ENCODE results near the gene LPCAT3.
A peak's percentile ranks its signal among the peaks of the same experiment; 100 is the strongest.

LPCAT3 gene

DNA sequence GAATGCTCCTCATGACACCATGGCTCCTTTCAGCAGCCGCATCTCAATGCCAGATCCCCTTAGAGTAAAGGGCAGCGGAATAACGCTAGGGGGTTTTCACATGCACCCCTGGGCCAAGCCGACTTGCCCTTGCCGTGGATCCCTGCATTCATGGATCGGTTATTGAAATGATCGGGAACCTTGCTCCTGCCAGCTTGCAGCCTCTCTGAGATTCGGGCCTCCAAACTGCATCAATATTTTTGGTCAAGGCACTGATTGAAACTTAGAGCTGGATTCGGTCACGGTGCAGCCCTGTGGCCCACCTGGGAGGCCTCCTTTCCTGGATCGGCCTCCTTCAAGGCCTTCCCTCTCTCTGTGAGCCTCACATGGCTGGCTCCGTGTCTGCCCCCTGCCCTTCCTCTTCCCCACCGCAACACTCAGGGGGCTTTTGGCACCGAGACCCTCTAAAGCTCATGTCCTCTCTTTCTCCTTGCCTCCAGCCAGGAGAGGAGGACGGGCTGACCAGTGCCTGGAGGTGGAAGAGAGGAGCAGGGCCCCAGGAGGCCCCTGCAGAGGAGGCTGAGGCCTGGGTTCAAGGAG lies 65.3 kb downstream of the LPCAT3 start:
- DNase-seq (ENCODE audit: low spot score): no peak

DNA sequence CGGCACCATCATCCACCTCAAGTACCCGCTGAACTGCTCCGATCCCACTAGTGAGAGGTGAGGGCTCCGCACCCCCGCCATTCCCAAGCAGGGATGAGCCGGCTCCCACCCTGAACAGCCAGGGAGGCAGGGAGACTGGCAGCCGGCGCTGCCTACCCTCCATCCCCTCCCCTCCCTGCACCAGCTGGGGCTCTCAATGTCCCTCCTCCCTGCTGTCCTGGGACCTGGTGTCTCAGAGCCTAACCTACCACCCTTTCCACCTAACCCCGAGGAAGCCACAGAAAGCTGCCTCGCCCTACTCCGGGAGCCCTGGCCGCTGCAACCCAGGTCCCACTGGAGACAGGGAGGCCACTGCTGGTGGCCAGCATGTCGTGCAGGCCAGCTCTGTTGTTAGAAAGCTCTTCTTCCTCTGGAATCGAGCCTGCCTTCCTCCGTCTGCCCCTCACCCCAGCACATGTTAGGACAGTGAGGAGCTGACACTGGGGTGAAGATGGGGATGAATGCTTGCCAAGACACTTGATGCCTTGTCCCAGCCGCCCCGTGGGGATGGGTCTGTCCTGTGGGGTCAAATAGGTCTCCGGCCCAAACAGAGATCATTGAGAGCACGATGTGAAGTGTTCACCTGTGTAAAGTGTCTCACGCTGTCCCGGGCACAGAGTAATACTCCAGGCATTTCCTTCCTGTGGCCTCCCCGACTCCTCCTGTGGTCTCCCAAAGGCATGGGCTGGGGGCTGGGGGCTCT lies 66.0 kb downstream of the LPCAT3 start:
- no peak for DNase-seq (ENCODE audit: low spot score)

DNA sequence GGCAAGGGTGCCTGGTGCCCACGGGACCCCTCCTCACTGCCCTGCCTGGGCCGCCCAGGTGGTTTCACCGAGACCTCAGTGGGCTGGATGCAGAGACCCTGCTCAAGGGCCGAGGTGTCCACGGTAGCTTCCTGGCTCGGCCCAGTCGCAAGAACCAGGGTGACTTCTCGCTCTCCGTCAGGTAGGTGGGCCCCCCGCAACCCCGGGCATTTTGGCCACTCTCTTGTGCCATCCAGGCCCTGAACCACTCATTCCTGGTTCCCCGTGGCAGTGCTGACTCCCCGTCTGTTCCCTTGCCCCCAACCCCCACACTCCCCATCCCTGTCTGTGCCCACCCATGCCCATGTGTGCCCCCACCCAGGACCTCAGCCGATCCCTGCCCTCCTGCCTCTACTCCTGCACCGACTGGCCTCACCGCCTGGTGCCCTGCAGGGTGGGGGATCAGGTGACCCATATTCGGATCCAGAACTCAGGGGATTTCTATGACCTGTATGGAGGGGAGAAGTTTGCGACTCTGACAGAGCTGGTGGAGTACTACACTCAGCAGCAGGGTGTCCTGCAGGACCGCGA lies 66.6 kb downstream of the LPCAT3 start:
- peak; percentile 41 for DNase-seq (ENCODE audit: low spot score)

DNA sequence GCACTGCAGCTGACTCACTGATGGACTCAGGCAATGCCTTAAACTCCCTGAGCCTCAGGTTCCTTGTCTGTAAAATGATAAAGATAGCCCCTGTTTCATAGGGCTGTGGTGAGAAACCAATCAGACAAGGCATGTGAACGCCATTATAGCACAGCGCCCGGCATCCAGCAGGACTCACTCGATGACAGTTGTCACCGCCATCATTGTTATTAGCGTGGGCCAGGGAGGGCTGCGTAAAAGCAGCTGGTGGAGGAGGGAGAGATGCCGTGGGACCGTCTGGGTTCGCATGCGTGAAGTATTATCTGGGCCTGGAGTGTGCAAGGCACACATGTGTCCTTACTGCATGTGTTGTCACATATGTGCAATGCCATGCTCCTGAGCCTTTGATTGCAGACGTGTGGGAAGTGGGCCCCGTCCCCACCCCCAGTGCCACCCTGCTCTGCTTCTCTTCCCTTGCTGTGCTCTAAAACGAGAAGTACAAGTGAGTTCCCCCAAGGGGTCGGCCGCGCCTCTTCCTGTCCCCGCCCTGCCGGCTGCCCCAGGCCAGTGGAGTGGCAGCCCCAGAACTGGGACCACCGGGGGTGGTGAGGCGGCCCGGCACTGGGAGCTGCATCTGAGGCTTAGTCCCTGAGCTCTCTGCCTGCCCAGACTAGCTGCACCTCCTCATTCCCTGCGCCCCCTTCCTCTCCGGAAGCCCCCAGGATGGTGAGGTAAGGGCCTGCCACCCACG lies 67.3 kb downstream of the LPCAT3 start, which contains the start of gene PTPN6:
Gene PTPN6 (plus strand): TSS at position 546 of the 730 bp plus-strand sequence. CDS start 157 bp downstream, at position 703.
- DNase-seq (ENCODE audit: low spot score): peak; percentile 62

DNA sequence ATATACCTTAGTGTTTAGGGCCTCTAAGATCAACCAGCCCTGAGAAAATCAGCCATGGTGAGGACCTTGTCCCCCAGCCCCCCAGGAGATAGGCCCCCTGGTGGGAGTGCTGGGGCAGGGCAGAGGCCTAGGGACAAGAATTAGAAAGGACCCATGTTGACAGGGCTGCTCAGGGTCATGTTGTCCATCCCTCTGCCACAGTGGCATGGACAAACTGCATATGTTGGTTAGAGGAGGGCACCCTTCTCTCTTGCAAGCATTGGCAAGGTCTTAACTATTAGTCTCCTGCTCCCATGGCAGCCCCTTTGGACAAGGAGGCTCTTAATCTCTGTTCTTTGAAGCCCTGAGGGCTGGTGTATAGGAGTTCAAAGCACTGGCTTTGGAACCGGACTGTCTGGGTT lies 67.9 kb downstream of the LPCAT3 start:
- DNase-seq (ENCODE audit: low spot score): peak; percentile 40

DNA sequence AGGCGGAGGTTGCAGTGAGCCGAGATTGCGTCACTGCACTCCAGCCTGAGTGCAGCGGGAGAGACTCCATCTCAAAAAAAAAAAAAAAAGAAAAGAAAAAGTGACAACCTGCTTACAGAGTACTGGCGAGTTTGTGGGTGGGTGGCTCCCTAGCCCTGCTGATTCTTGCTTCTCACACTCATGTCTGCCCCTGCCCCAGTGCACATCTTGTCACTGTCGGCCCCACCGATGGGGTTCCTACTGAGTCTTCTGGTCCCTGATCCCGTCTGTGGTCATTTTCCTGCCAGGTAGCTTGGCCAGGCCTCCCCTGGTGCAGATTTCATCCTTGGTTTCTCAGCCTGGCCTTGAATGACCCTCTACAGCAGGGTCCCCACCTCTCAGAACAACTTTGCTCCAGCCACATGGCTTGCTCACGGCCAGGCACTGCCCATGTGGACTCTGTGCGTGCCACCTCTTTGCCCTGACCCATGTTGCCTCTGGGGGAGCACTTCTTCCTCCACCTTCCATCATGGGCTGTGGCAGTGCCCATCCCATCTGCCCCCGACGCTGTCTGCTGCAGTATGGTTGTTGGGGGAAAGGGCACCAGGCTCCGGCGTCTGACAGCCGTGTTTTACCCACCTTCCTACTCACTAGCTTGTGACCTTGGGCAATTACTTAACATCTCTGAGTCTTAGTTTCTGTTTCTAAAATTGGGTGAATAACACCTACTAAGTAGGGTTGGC lies 69.2 kb downstream of the LPCAT3 start:
- peak; percentile 52 for DNase-seq (ENCODE audit: low spot score)

DNA sequence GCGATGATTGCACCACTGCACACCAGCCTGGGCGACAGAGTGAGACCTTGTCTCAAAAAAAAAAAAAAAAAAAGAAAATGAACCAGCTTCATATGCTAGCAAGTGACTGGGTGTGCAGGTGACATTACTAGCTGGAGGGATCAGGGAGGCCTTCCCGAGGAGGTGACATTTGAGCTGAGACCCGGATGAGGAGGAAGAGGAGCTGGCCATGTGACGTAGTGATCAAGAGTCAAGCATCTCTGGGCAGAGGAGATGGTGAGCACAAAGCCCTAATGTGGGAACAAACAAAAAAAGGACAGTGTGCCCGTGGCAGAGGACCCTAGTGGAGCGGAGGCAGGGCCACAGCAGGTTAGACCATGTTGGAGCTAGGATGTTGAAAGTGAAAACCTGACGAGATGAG lies 70.7 kb downstream of the LPCAT3 start:
- no peak for DNase-seq (ENCODE audit: low spot score)

DNA sequence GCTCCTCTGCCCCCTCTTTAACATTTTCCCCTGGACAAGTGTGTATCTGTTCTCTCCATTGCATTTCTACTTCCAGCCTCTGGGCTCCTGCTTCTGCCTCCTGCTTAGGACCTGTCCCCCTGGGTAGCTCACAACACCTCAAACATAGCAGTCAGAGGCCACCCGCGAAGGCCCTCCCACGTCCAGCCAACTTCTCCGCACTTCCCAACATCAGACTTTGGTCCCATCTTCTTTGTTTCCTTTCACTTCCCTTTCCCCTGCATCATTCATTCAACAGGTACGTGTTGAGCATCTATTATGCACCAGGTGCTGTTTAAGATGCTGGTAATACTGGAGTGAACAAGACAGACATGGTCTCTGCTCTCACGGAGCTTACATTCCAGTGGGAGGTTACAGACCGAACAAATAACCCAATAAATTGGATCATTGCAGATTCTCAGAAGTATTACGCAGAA lies 71.3 kb downstream of the LPCAT3 start:
- no peak for DNase-seq (ENCODE audit: low spot score)

DNA sequence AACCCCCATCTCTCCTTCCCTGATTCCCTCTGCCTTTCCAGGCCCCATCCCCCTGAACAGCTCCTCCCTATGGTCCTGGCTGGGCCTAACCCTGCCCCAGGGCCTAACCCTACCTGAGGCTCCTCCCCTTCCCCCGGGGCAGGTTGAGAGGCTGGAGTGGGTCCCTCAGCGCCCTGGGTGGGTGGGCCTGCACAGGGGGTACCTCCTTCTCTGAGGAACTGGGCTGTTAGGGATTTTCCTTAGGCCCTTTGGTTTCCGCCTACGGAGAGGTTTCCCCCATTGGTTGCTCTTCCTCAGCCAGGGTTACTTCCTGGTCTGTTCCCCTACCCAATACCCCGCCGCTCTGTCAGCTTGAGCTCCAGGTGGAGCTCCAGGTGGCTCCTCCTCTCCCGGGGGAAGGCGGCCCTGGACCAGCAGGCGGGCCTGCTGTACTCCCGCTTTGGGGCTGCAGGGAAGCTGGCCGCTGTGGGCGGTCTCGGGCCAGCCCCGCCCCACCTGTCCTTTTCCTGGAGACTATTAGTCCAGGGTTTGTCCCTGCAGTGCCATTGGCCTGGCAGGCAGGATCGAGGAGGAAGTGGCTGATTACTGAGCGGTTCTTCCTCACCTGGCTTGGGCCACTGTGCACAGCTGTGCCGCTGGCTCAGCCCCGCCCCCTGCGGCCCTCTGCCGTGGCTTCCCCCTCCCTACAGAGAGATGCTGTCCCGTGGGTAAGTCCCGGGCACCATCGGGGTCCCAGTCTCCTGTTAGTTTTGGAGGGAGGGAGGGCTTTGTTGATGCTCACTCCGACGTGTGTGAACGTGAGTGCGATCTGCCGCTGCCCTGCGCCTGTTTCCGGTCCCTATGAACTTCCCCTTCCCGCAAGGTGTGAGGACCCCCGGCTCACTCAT lies 72.0 kb downstream of the LPCAT3 start:
- DNase-seq (ENCODE audit: low spot score): peak; percentile 60

DNA sequence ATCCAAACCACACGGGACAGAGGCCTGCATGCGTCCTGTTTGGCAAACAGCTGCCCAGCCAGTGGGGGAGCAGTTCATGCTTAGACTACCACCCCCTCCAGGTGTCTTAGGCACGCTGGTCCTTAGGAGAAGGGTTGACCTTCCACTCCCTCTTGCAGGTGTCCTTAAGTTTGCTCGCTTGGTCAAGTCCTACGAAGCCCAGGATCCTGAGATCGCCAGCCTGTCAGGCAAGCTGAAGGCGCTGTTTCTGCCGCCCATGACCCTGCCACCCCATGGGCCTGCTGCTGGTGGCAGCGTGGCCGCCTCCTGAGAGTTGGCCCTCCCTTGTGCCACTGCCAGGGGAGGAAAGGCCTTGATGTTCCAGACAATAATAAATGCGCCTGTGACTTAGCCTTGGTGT lies 72.7 kb downstream of the LPCAT3 start:
- DNase-seq (ENCODE audit: low spot score): no peak

DNA sequence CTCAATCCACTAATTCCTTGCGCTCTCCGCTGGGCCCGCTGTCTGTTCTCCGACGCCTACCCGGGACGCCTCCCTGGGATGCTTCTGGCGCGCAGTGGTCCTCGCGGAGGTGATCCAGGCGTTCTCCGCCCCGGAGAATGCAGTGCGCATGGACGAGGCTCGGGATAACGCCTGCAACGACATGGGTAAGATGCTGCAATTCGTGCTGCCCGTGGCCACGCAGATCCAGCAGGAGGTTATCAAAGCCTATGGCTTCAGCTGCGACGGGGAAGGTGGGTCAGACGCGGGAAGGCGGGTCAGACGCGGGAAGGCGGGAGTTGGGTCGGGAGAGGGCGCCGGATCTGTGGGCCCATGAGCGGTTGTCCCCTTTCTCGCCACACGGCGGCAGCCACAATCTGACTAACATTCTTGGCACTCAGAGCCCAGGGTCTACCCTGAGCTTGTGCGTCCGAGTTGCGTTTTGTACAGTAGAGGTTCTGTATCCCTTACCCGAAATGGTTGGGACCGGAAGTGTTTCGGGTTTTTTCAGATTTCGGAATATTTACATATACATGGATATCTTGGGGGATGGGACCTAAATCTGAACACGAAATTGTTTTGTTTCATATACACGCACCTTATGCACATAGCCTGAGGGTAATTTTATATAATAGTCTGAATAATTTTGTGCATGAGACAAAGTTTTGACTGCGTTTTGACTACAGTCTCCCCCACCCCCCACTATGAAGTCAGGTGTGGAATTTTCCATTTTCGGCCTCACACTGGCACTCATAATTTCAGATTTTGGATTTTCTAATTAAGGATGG lies 73.7 kb downstream of the LPCAT3 start:
- DNase-seq (ENCODE audit: low spot score): peak; percentile 90

DNA sequence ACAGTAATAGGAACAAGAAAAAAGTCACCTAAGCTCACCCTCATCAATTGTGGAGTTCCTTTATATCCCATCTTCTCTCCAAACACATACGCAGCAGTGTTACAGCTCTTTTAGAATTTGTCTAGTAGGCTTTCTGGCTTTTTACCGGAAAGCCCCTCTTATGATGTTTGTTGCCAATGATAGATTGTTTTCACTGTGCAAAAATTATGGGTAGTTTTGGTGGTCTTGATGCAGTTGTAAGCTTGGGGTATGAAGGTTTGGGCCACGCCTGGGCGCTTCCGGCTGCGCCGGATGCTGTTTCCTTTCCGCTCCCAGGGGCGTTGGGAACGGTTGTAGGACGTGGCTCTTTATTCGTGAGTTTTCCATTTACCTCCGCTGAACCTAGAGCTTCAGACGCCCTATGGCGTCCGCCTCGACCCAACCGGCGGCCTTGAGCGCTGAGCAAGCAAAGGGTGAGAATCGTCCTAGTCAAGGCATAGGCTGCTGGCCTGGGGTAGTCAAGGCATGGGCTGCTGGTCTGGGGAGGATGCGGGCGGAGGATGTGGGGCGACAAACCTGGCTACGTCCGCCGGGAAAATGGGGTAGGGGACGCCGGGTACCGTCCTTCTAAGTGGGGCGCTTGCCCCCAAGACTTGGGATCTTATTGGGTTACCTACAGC lies 74.4 kb downstream of the LPCAT3 start, which contains the start of the genes C12orf57 and RNU7-1:
Gene C12orf57 (plus strand): TSS at position 301 of the 659 bp plus-strand sequence. CDS start 100 bp downstream, at position 401.
Gene RNU7-1 (plus strand): TSS at position 95 of the 659 bp plus-strand sequence.
- DNase-seq (ENCODE audit: low spot score): peak; percentile 84

DNA sequence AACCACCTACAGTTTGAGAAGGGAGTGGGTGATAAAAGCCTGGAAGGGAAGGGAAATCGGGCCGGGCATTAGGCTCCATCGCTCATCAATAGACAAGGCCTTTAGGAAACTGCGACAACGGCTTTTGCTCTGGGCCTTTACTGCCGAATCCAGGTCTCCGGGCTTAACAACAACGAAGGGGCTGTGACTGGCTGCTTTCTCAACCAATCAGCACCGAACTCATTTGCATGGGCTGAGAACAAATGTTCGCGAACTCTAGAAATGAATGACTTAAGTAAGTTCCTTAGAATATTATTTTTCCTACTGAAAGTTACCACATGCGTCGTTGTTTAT lies 74.9 kb downstream of the LPCAT3 start:
- DNase-seq (ENCODE audit: low spot score): peak; percentile 92

DNA sequence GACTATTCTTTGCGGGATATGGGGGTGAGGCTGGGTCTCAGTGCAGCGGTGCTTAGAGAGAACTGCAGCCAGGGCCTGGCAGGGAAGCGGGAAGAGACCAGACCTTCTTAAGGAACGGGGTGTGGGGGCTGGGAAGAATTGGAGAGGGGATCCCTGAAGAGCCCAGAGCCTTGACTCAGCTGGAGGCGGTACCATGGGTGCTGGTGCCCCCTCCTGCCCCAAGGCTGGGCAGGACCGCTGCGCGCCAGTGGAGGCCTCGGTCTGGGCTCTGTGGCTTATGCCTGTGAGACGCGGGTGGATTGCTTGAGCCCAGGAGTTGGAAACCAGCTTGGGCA lies 76.0 kb downstream of the LPCAT3 start:
- no peak for DNase-seq (ENCODE audit: low spot score)

DNA sequence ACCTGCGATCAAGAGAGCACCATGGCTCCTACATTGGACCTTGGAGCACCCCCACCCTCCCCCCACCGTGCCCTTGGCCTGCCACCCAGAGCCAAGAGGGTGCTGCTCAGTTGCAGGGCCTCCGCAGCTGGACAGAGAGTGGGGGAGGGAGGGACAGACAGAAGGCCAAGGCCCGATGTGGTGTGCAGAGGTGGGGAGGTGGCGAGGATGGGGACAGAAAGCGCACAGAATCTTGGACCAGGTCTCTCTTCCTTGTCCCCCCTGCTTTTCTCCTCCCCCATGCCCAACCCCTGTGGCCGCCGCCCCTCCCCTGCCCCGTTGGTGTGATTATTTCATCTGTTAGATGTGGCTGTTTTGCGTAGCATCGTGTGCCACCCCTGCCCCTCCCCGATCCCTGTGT lies 76.5 kb downstream of the LPCAT3 start:
- DNase-seq (ENCODE audit: low spot score): no peak

DNA sequence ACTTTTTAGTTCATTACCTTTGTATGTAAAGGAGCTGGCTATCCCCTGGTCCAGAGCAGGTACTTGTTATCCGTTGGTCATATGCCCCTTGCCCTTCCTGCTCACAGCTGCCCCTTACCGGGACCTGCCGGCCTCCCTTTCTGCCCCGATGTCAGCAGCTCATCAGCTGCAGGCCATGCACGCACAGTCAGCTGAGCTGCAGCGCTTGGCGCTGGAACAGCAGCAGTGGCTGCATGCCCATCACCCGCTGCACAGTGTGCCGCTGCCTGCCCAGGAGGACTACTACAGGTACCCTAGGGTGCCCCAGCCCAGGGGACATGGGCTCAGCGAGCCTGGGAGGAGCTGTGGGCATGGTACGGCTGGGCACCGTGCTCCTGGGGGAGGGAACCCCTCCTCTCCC lies 77.0 kb downstream of the LPCAT3 start:
- DNase-seq (ENCODE audit: low spot score): no peak

DNA sequence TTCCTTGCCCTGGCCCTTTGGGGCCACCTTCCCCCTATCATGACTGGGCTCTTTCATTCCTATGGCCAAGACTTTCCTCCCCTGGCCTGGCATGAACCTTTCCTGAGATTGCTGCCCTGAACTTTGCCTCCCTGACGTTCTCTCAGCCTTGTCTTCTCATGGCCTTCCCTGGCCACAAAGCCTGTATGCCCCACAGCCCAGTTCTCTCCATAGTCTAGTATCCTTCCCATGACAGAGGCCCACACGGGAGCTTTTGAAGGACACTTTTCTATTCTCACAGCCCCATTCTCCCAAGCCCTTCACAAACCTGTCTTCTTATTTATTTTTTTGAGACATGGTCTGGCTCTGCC lies 79.1 kb downstream of the LPCAT3 start:
- DNase-seq (ENCODE audit: low spot score): no peak

DNA sequence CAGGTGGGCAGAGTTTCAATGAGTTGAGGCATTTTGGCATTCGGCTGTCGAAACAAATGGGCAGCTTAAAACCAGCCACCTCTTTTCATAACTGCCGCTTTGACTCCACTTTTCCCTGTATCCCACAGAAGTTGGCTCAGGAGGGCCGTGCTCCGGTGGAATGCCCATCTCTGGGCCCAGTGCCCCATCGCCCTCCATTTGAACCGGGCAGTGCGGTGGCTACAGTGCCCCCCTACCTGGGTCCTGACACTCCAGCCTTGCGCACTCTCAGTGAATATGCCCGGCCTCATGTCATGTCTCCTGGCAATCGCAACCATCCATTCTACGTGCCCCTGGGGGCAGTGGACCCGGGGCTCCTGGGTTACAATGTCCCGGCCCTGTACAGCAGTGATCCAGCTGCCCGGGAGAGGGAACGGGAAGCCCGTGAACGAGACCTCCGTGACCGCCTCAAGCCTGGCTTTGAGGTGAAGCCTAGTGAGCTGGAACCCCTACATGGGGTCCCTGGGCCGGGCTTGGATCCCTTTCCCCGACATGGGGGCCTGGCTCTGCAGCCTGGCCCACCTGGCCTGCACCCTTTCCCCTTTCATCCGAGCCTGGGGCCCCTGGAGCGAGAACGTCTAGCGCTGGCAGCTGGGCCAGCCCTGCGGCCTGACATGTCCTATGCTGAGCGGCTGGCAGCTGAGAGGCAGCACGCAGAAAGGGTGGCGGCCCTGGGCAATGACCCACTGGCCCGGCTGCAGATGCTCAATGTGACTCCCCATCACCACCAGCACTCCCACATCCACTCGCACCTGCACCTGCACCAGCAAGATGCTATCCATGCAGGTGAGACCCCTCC lies 79.7 kb downstream of the LPCAT3 start:
- DNase-seq (ENCODE audit: low spot score): no peak

Data from CD4-positive, alpha-beta T cell treated with Interleukin-2 at 100 ng/mL for 4 hours (primary cell).